Left kidney (tissue), 8 donors: ENCODE results near the gene GPC5. TPM values are rescaled to one million over a fixed set of nuclear protein-coding genes. Genes with fewer than 3 reads are reported as not detected.
A peak's percentile ranks its signal among the peaks of the same experiment; 100 is the strongest.
"Not testable (repeated sequence)": the region's sequence is repeated elsewhere in the genome, so short reads cannot be mapped to it uniquely, and the experiment has no call there.

Experiments
- DNase-seq: peaks from one replicate; pipeline ENCODE4 v3.0.0-alpha.2; 2013
- long read RNA-seq, 8 donors: transcript quantifications; one replicate each; lab custom pipeline, GENCODE V29; 2026
- polyA plus RNA-seq: library from polyadenylated mRNA; unstranded; fragments of 120-200 nt; gene quantifications from one replicate; pipeline ENCODE4 v1.2.1, GENCODE V29; 2013; ENCODE audit not compliant: insufficient read length

GPC5 gene
- 5.1 TPM for polyA plus RNA-seq
- long read RNA-seq, donor 1, partial matches to known transcripts = 6 of 6 reads
- long read RNA-seq, donor 1, other reads (novel, unspliced or antisense) = 0 of 6 reads
- long read RNA-seq, donor 2, partial matches to known transcripts = 6 of 6 reads
- long read RNA-seq, donor 2, other reads (novel, unspliced or antisense) = 0 of 6 reads
- long read RNA-seq, donor 3, partial matches to known transcripts = 5 of 5 reads
- long read RNA-seq, donor 3, other reads (novel, unspliced or antisense) = 0 of 5 reads
- long read RNA-seq, donor 4 = 0 reads
- long read RNA-seq, donor 5, partial matches to known transcripts = 8 of 8 reads
- long read RNA-seq, donor 5, other reads (novel, unspliced or antisense) = 0 of 8 reads
- long read RNA-seq, donor 6, partial matches to known transcripts = 5 of 5 reads
- long read RNA-seq, donor 6, other reads (novel, unspliced or antisense) = 0 of 5 reads
- long read RNA-seq, donor 7, partial matches to known transcripts = 12 of 12 reads
- long read RNA-seq, donor 7, other reads (novel, unspliced or antisense) = 0 of 12 reads
- long read RNA-seq, donor 8, partial matches to known transcripts = 6 of 6 reads
- long read RNA-seq, donor 8, other reads (novel, unspliced or antisense) = 0 of 6 reads

GRCh38 chr13:91398413-91399188 is at the start of gene GPC5:
Gene GPC5, plus strand, starts transcription at chr13:91398621.
- peak; percentile 63 for DNase-seq

- peak; percentile 91 for DNase-seq
Measured at GRCh38 chr13:91348906-91349435, 49.5 kb upstream of the GPC5 start.

DNA sequence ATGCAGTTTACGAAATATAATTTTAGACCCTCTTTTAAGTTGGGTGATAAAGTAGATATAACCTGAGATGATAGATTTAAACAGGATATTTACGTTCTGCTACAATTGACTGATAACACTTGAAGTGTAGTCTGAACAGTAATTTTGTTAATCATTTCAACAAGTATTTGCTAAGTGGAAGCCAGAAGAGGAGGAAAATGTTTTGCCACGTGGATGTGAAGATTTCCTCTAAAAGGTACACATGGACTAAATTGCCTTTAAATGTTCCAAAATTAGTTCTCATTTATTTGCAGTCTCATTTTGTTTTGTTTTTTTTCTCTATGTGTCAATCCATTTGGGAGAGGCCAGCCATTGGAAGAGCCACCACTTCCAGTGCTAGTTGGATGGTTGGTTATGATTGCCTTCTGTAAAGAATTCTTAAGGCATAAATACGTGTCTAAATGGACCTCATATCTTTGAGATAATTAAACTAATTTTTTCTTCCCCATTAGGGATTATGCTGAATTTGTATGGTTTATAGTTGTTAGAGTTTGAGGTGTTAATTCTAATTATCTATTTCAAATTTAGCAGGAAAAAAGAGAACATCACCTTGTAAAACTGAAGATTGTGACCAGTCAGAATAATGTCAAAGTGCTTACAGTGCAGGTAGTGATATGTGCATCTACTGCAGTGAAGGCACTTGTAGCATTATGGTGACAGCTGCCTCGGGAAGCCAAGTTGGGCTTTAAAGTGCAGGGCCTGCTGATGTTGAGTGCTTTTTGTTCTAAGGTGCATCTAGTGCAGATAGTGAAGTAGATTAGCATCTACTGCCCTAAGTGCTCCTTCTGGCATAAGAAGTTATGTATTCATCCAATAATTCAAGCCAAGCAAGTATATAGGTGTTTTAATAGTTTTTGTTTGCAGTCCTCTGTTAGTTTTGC is 48.2 kb upstream of the GPC5 start:
- DNase-seq = no peak

DNA sequence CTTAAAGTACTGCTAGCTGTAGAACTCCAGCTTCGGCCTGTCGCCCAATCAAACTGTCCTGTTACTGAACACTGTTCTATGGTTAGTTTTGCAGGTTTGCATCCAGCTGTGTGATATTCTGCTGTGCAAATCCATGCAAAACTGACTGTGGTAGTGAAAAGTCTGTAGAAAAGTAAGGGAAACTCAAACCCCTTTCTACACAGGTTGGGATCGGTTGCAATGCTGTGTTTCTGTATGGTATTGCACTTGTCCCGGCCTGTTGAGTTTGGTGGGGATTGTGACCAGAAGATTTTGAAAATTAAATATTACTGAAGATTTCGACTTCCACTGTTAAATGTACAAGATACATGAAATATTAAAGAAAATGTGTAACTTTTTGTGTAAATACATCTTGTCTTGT is 47.3 kb upstream of the GPC5 start:
- no peak for DNase-seq

DNA sequence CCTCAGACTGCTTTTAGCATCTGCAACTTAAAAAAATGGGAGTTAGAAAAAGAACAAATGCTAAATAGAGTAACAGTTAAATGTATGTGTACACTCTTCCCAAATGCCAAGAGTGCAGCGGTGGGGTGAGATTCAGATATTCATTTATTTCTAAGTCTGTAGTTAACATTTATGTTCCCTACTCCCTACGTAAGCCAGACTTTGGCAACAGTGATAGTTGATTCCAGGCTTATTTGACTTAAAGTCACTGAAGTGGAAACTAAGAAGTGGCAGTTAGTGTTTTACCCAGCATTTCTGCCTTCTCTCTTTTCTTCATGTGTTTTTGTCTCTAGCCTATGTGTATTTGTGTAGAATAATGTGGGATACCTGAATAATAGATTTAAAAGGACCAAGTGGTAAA is 46.4 kb upstream of the GPC5 start:
- no peak for DNase-seq

DNA sequence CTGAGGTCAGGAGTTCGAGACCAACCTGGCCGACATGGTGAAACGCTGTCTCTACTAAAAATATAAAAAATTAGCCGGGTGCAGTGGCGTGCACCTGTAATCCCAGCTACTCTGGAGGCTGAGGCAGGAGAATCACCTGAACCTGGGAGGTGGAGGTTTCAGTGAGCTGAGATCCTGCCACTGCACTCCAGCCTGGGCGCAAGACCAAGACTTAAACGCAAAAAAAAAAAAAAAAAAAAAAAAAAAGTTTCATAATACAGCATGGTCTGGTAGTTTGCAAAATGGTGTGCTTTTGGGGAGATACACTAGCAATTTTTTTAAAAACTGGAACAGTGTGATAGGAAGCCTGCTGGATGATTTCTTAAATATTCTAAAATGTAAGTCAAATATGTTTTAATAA is 45.5 kb upstream of the GPC5 start:
- not testable (repeated sequence) for DNase-seq

DNA sequence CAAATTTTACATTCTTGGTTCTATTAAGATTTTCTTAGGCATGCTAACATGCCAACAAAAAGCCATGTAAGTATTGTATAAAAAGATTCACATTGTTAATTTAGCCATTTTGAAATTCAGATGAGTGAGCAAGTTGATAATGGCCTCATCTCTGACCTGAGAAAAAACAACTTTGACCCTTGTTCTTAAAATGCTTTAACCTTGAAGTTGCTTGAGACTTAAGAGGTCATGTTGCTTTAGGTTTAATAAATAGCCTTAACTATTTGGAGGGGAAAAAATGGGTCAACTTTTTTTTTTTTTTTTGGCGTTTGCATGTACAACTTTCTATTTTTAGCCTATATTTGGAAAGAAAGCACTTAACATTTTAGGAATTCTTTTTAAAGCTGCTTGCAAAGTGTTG is 44.9 kb upstream of the GPC5 start:
- DNase-seq = no peak

DNA sequence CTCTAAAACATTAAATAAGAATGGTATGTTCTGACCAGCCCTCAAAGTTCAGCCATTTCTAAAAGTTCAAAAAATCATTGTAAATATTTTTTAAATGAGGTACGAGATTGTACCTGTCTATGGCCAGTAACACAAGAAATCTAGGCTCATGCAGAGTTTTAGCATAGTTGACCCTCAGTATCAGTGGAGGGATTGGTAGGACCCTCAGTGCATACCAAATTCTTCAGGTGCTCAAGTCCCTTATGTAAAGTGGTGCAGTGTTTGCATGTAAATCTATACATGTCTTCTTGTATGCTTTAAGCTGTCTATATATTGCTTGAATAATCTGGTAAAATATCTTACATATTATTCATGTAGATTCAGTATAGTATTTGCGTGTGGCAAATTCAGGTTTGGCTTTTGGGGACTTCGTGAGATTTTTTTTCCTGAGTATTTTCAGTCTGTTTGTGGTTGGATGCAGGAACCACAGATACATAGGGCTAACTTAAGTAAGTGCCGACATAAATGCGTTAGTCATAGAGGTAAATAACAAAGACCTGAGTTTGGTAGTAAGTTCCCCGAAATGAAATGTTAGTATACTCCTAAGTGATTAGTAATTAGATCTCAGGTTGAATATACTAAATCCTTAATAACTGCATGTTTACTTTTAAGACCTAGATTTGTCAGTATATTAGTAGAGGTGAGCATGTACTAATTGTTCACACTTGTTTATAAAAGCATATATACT is 43.2 kb upstream of the GPC5 start:
- no peak for DNase-seq

DNA sequence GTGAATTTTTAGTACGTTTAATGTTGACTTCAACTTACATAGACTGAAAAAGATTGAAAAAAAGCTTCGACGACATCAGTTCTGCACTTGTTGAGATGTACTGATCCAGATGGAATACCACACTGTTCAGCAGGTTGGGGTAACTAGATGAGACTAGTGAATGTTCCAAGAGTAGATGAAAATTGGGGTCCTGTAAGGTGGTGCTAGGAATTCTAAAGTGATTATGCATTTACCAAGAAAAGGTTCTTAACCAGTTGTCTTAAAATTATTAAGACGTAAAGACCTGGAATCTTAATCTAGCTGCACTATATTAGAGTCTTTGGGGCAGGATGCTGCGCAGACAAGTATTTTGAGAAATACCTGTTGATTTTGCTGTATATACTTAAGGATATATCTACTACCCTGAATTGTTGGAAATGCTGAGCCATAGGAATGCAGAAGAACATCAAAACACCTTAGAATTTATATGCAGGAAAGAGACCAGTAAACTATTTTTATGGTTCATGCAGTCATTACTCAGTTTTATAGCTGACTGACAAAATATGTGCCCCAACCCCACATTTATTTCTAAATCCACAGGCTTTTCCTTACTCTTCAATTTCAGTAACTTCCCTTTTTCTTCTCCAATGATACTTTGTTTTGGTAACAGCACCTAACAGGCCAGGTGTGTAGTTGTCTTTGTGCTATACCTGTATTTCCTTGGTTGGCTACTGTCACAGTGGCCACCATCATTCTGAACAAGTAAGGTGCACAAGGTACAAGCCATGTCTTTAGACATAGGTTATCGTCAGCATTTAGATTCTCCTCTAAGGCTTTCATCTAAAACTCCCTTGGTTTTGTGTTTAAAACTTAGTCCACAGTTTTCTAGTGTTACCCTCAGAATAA is 42.4 kb upstream of the GPC5 start:
- DNase-seq = no peak

DNA sequence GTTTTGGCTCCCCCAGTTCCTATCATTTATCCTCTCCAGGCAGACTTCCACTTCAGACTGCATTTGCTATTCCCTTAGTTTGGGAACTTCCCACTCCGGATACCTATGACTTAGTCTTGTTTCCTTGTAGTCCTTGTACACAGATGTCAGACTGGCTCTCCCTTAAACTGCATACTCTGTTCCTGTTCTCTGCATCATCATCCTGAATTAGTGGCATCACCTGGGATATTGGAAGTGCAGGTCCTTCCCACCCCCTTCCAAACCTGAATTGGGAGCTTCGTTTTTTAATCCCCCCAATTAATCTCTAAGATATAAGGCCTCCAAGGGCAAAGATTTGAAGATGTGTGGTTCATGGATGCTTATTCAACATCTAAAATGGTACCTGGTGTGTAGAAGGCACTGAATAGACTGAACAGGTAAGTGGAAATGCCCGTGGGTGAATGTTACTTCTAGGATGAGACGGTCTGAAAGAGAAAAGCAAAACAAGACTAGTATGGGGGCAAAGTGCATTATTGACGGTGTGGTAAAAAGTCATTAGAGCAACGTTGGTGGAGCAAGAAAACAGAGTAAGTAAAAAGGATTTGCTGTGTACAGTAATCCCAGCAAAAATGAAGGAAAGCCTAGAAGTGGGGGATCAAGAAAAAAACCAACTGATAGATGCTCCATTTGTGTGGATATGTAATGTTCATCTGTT is 41.4 kb upstream of the GPC5 start:
- DNase-seq = no peak

GRCh38 chr13:91357613-91358386 is 40.6 kb upstream of the GPC5 start:
- DNase-seq = no peak

DNA sequence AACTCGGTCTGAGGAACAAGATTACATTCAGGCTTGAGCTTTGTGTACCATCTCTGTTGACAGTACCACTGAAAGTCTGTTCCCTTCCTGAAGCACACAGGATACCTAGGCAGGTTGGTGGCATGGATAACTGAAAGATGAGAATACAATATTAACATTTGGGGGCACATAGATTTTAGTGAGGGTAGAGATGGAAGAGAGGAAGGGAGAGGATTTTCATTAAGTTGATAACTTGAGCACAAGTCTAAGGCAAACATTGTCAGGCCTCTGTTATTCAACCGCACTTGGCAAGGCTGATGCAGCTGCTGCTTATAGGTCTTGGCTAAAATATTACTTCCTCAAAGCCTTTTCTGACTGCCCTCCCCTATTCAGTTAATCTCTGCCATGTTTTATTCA is 40.0 kb upstream of the GPC5 start:
- no peak for DNase-seq

DNA sequence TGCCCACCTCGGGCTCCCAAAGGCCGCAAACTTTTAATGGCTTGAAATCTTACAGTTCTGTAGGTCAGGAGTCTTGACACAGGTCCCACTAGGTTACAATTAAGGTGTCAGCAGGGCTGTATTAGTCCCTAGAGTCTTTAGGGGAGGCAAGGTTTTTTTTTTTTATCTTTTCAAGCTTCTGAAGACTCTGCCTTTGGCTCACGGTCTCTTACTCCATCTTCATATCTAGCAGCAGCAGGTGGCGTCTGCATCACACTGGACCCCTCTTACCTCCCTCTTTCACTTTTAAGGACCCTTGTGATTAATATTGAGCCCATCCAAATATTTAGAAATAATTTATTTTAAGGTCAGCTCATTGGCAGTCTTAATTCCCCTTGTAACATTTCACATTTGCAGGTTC is 39.3 kb upstream of the GPC5 start:
- no peak for DNase-seq

DNA sequence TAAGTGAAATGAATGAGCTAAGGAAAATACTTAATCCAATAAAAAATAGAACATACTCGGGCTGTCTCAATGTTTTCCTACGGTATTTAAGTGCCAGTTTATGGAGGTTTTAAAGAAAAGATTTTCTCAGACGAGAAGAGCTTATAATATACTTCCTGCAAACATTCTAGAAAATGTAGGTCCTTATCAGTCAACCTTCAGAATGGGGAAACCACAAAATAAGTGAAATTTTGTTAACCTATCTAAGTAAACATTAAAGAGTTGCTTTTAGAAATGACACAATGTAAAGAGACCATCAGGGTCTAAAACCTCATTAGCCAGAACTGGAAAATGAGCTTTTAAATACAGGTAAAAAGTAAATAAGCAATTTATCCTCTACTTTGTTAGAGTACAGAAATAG is 38.8 kb upstream of the GPC5 start:
- DNase-seq = no peak

DNA sequence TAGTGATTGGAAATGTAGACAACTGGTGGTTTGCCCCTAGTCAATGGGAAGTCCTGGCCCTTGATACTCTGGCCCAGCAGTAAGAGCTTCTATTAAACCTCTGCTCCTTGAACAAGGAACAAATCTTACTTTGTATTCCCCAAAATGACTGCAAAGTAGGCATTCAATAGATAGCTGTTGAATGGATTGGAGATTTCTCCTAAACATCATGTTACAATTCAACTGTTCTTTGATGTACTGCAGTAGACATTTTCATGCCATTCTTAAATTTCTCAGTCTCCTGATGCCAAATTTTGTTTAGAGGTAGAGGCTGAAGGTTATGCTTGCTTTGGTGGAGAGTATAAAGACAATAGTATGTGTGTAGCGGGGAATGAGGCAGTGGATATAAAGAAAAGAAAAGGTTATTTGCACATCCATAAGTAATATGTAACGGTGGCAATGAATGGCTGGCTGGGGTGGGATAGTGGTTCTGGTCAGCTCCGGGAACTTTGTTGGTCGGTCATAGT is 38.1 kb upstream of the GPC5 start:
- DNase-seq = no peak

DNA sequence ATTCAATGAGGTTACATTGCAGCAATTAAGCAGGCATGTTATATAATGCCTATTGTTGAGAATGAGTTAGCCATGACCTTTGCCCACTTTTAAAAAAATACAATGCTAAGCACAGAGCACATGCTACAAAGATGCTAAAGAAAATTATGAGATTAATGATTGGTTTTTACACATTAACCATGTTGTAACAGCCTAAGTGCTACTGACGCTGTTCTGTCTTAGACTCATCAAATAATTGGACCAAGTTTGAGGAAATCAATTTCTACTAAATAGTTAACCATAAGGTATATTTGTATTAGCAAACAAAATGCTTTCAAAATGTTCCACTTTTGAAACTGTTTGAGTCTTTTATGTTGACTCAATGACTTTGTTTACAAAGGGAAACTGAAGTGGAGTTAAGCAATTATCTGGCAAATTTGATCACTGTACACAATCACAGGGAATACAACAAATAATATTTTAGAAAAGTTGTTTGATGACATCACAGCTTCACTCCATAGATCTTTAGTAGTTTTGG is 36.6 kb upstream of the GPC5 start:
- DNase-seq = no peak

DNA sequence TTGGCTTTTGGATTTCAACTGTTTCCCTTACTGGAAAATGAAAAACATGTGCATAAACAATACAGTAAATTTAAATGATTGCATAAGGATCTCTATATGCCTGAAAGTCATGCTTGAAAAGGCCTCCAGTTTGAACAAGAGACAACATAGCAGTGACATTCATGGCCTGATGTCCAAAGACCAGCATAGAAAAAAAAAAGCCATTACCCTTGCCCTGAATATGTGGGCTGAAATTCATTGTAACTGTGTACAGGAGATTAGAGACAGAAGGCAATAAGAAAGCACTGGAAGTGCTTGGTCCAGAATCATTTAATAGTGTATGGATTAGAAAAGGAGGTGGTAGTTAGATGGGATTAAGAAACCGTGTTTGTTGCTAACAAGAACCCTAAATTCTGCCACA is 35.5 kb upstream of the GPC5 start:
- no peak for DNase-seq

DNA sequence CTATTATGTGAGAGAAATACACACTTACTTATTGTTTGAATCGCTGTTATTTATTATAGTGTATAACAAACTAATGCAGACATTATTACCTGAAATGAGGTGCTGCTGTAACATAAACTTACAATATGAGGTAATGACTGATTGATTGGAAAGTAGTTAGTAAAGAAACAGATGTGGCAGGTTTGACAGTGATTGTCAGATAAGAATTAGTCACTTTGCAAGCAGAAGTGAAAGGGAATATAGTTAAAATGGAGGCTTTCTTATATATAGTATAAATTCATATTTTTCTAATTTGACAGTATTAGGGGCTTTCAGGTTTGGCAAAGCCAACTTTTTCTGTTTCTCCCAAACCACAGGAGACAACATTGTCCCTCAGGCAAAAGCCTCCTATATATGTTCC is 30.3 kb upstream of the GPC5 start:
- DNase-seq = no peak
